GM12878 (cell line): Measurements from ENCODE around the gene ABTB1. TPM values are rescaled to one million over a fixed set of nuclear protein-coding genes. Genes with fewer than 3 reads are reported as not detected.

Source experiments
- ATAC-seq: fragments of 200-7000 bp; cut with Tn5 transposase; 3 replicates; pipeline ENCODE4 v1.9.1; 2020; ENCODE audit warnings: mild to moderate bottlenecking, moderate library complexity
- BruUV-seq: library from RNA; stranded (reverse); fragments of 400-500 nt; replicated peaks from 2 replicates; lab custom pipeline; 2021; lab: Mats Ljungman, UMichigan
- CTCF ChIA-PET: fragments of 300-600 bp; sonication (Branson Sonifier 250); formaldehyde crosslinking; extraction: SDS; loops from one replicate; lab custom pipeline; 2021; ENCODE audit warnings: inconsistent platforms; lab: Yijun Ruan, JAX
- POLR2A ChIA-PET: fragments of 350-600 bp; formaldehyde crosslinking; extraction: SDS; loops from one replicate; lab custom pipeline; 2021; ENCODE audit warnings: inconsistent platforms; lab: Charles Lee
- RAD21 ChIA-PET: fragments of 300-600 bp; sonication (Branson Sonifier 250); formaldehyde crosslinking; loops from one replicate; lab custom pipeline; 2023; ENCODE audit warnings: antibody characterized with exemption; ENCODE audit not compliant: unreplicated experiment; lab: Charles Lee
- SMC1A ChIA-PET: fragments of 300-600 bp; sonication (Branson Sonifier 250); formaldehyde crosslinking; loops from one replicate; lab custom pipeline; 2023; ENCODE audit not compliant: unreplicated experiment, uncharacterized antibody; lab: Charles Lee
- DNase-seq: peaks from one replicate; pipeline ENCODE4 v3.0.0-alpha.2; 2011; ENCODE audit warnings: low read depth, low spot score
- FAIRE-seq: peaks from 3 replicates; lab custom pipeline; 2011; peaks lifted over from hg19 to GRCh38; lab: Jason Lieb, UNC
- H2AFZ ChIP-seq: 2 replicates; pipeline ENCODE4 v1.6.0; 2011; ENCODE audit warnings: low read depth, low read length, control low read depth; ENCODE audit not compliant: control insufficient read depth
- H3K27ac ChIP-seq: 2 replicates; pipeline ENCODE4 v1.5.1; 2011; ENCODE audit warnings: control low read depth; ENCODE audit not compliant: control insufficient read depth, insufficient read depth
- H3K27me3 ChIP-seq, 2 experiments: replicated peaks in 1 of 2; 2 replicates each; pipeline versions ENCODE4 v1.6.0 to v1.6.1; 2011; ENCODE audit warnings: low read length in 1 of 2; ENCODE audit not compliant: control insufficient read depth in 2 of 2, insufficient read depth in 2 of 2
- H3K36me3 ChIP-seq, 2 experiments: 2 replicates each; pipeline ENCODE4 v1.5.1; 2011; ENCODE audit warnings: low read length in 1 of 2; ENCODE audit not compliant: control insufficient read depth in 2 of 2, insufficient read depth in 2 of 2
- H3K4me1 ChIP-seq: 2 replicates; pipeline ENCODE4 v1.6.1; 2011; ENCODE audit warnings: mild to moderate bottlenecking, low read length, moderate library complexity, mixed read lengths; ENCODE audit not compliant: control insufficient read depth, insufficient read depth
- H3K4me2 ChIP-seq: 2 replicates; pipeline ENCODE4 v1.6.0; 2011; ENCODE audit warnings: control low read depth; ENCODE audit not compliant: control insufficient read depth, insufficient read depth
- H3K4me3 ChIP-seq: fragments of 200-600 bp; sonication (generic); 2 replicates; pipeline ENCODE4 v1.5.1; 2016
- H3K79me2 ChIP-seq: 2 replicates; pipeline ENCODE4 v1.6.0; 2011; ENCODE audit warnings: low read length; ENCODE audit not compliant: control insufficient read depth, insufficient read depth
- H3K9ac ChIP-seq: 2 replicates; pipeline ENCODE4 v1.8.0; 2011; ENCODE audit warnings: low read length, control low read depth, mixed read lengths; ENCODE audit not compliant: control insufficient read depth, insufficient read depth
- H3K9me3 ChIP-seq: replicated peaks from 3 replicates; pipeline ENCODE4 v1.5.1; 2011; ENCODE audit warnings: mild to moderate bottlenecking, low read length; ENCODE audit not compliant: control insufficient read depth, insufficient read depth
- H4K20me1 ChIP-seq: 2 replicates; pipeline ENCODE4 v1.6.0; 2011; ENCODE audit not compliant: control insufficient read depth, insufficient read depth
- BMI1 ChIP-seq: fragments of 450-650 bp; IDR thresholded peaks from 2 replicates; pipeline ENCODE4 v1.6.1; 2016; ENCODE audit warnings: mild to moderate bottlenecking, moderate library complexity, borderline replicate concordance
- JUNB ChIP-seq: IDR thresholded peaks from 2 replicates; pipeline ENCODE4 v1.6.1; 2016; ENCODE audit warnings: antibody characterized with exemption, mild to moderate bottlenecking
- JUND ChIP-seq: IDR thresholded peaks from 2 replicates; pipeline ENCODE4 v1.6.1; 2012; ENCODE audit warnings: low read depth, mild to moderate bottlenecking, low read length, improper control_type of control experiment, moderate library complexity
- PML ChIP-seq: IDR thresholded peaks from 2 replicates; pipeline ENCODE4 v1.6.1; 2012; ENCODE audit warnings: low read length, inconsistent platforms
- RB1 ChIP-seq: fragments of 450-650 bp; formaldehyde crosslinking; IDR thresholded peaks from 2 replicates; pipeline ENCODE4 v1.6.1; 2017; ENCODE audit warnings: mild to moderate bottlenecking, borderline replicate concordance
- RFX5 ChIP-seq: IDR thresholded peaks from 2 replicates; pipeline ENCODE4 v1.6.1; 2011; ENCODE audit warnings: low read depth, low read length, improper control_type of control experiment
- SMAD1 ChIP-seq: fragments of 450-650 bp; IDR thresholded peaks from 2 replicates; pipeline ENCODE4 v1.6.1; 2018; ENCODE audit warnings: mild to moderate bottlenecking, low read depth; ENCODE audit not compliant: partially characterized antibody
- SRF ChIP-seq, 2 experiments: IDR thresholded peaks; 2 replicates each; pipeline ENCODE4 v1.6.1; 2011; ENCODE audit warnings: low read depth in 2 of 2, low read length in 2 of 2, mild to moderate bottlenecking in 1 of 2, moderate library complexity in 1 of 2
- YBX1 ChIP-seq: fragments of 450-650 bp; IDR thresholded peaks from 2 replicates; pipeline ENCODE4 v1.6.1; 2016; ENCODE audit warnings: antibody characterized with exemption
- WGBS: methylation state at CpG from one replicate; pipeline ENCODE4 v1.1.6; 2016; ENCODE audit warnings: low lambda C conversion rate; ENCODE audit not compliant: insufficient replicate concordance, insufficient coverage; ENCODE audit errors: missing lambda C conversion rate; 5-methylcytosine and 5-hydroxymethylcytosine counted together
- in situ Hi-C: fragments of 300-500 bp; cut with MboI; formaldehyde crosslinking; loops from 9 replicates; pipeline ENCODE4 v1.14.3; 2018; ENCODE audit warnings: mixed read lengths
- intact Hi-C: fragments of 100-400 bp; cut with micrococcal nuclease; formaldehyde crosslinking; loops from one replicate; pipeline ENCODE4 v1.14.2; 2022; ENCODE audit not compliant: unreplicated experiment
- polyA plus RNA-seq, 11 experiments: library from polyadenylated mRNA; depleted of rRNA in 4 of 11; unstranded in 6 of 11; stranded (reverse) in 5 of 11; fragments of >200 nt; fragmentation: Nextera tagmentation in 4 of 11; fragmentation: Illumina TruSeq in 1 of 11; extraction: Ambion mirVana in 4 of 11; extraction: Trizol in 1 of 11; gene quantifications; 1 replicate in 1 of 11; 2 replicates in 10 of 11; pipeline versions ENCODE4 v1.2.1 to v1.2.3, GENCODE V29; 2011 to 2016; ENCODE audit warnings: inconsistent platforms in 2 of 11, missing spikeins in 2 of 11, low read depth in 1 of 11
- total RNA-seq, 4 experiments: library from RNA; depleted of rRNA in 3 of 4; stranded (reverse); fragments of >200 nt in 3 of 4; fragmentation: Illumina TruSeq in 1 of 4; extraction: Trizol in 1 of 4; gene quantifications; 2 replicates each; pipeline versions ENCODE4 v1.2.1 to v1.2.3, GENCODE V29; 2013 to 2021
- TF ChIP-seq, protein P1 (sequence below): fragments of 450-650 bp; formaldehyde crosslinking; IDR thresholded peaks from 2 replicates; pipeline ENCODE4 v1.4.0; 2020; ENCODE audit warnings: mild to moderate bottlenecking, moderate library complexity
- TF ChIP-seq, protein P2 (sequence below): IDR thresholded peaks from 2 replicates; pipeline ENCODE4 v1.6.1; 2011; ENCODE audit warnings: borderline replicate concordance, low read depth, mild to moderate bottlenecking, moderate library complexity, mixed read lengths, low read length; ENCODE audit not compliant: insufficient read depth; ENCODE audit errors: extremely low read length
- TF ChIP-seq, protein P3 (sequence below): IDR thresholded peaks from 2 replicates; pipeline ENCODE4 v1.6.1; 2011; ENCODE audit warnings: low read depth, low read length, improper control_type of control experiment, borderline replicate concordance

ABTB1 gene
- total and polyA plus RNA-seq, 10 of the 15 experiments (the other 5 are each of a cell fraction or from before 2014, with no cell fraction given): 0.11 to 10.2 (median 7.1) TPM

GRCh38 chr3:127646501-127647046 is 26.2 kb upstream of the ABTB1 start:
- in situ Hi-C loops: no loop called here
- POLR2A ChIA-PET: interaction anchor here (0.7 to 1.2 kb wide), 2 partner anchors 49 to 326 kb away, joined by 3 to 5 read pairs; partner anchors contain the start of gene MCM2

More at GRCh38 chr3:127646501-127647046, 26.2 kb upstream of the ABTB1 start:
- ChIA-PET RAD21 (interaction anchor here (1.2 to 1.6 kb wide), 2 partner anchors 71 to 145 kb away, joined by 3 to 4 read pairs; no protein-coding TSS in a partner anchor), CTCF (interaction anchor here (0.7 to 4.1 kb wide), 10 partner anchors 12 to 779 kb away, joined by 3 to 19 read pairs (median 6); no protein-coding TSS in a partner anchor), SMC1A (interaction anchor here (1.0 to 2.4 kb wide), 4 partner anchors 12 to 71 kb away, joined by 3 to 6 read pairs (median 4); no protein-coding TSS in a partner anchor)
- no peak for TF ChIP-seq JUND
- no peak for TF ChIP-seq RB1
- TF ChIP-seq YBX1: no peak
- TF ChIP-seq JUNB: no peak
- TF ChIP-seq, protein P1, sequence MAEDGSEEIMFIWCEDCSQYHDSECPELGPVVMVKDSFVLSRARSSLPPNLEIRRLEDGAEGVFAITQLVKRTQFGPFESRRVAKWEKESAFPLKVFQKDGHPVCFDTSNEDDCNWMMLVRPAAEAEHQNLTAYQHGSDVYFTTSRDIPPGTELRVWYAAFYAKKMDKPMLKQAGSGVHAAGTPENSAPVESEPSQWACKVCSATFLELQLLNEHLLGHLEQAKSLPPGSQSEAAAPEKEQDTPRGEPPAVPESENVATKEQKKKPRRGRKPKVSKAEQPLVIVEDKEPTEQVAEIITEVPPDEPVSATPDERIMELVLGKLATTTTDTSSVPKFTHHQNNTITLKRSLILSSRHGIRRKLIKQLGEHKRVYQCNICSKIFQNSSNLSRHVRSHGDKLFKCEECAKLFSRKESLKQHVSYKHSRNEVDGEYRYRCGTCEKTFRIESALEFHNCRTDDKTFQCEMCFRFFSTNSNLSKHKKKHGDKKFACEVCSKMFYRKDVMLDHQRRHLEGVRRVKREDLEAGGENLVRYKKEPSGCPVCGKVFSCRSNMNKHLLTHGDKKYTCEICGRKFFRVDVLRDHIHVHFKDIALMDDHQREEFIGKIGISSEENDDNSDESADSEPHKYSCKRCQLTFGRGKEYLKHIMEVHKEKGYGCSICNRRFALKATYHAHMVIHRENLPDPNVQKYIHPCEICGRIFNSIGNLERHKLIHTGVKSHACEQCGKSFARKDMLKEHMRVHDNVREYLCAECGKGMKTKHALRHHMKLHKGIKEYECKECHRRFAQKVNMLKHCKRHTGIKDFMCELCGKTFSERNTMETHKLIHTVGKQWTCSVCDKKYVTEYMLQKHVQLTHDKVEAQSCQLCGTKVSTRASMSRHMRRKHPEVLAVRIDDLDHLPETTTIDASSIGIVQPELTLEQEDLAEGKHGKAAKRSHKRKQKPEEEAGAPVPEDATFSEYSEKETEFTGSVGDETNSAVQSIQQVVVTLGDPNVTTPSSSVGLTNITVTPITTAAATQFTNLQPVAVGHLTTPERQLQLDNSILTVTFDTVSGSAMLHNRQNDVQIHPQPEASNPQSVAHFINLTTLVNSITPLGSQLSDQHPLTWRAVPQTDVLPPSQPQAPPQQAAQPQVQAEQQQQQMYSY: no peak
- TF ChIP-seq, protein P2, sequence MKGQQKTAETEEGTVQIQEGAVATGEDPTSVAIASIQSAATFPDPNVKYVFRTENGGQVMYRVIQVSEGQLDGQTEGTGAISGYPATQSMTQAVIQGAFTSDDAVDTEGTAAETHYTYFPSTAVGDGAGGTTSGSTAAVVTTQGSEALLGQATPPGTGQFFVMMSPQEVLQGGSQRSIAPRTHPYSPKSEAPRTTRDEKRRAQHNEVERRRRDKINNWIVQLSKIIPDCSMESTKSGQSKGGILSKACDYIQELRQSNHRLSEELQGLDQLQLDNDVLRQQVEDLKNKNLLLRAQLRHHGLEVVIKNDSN: no peak
- TF ChIP-seq PML: no peak
- TF ChIP-seq SRF (IDR thresholded peaks at IDR 0.05; ENCODE audit: low read depth in 2 of 2, low read length in 2 of 2): no peak
- TF ChIP-seq RFX5: no peak
- TF ChIP-seq, protein P3, sequence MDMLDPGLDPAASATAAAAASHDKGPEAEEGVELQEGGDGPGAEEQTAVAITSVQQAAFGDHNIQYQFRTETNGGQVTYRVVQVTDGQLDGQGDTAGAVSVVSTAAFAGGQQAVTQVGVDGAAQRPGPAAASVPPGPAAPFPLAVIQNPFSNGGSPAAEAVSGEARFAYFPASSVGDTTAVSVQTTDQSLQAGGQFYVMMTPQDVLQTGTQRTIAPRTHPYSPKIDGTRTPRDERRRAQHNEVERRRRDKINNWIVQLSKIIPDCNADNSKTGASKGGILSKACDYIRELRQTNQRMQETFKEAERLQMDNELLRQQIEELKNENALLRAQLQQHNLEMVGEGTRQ: no peak
- TF ChIP-seq BMI1: no peak
- TF ChIP-seq SMAD1: no peak
- 75% methylated on average over 10 of the region's 10 CpGs for WGBS
- Histone ChIP-seq H3K4me3 (no peak overlapping the region), H3K27ac (no peak overlapping the region), H3K27me3 (no peaks in the 10 kb centered on the region; a peak in 1 of 4 replicates), H3K36me3 (no peaks in the 10 kb centered on the region), H3K4me1 (no peaks in the 10 kb centered on the region), H3K4me2 (no peak overlapping the region), H3K9me3 (no peaks in the 10 kb centered on the region), H2AFZ (no peak overlapping the region), H4K20me1 (no peaks in the 10 kb centered on the region), H3K9ac (no peak overlapping the region), H3K79me2 (no peaks in the 10 kb centered on the region)
- DNase-seq (no peak), ATAC-seq (no peak), FAIRE-seq (no peak)
- intact Hi-C loops: no loop called here
- BruUV-seq: no TSS peak
